ENCODE data around the gene SLC35F5. TPM values are rescaled to one million over a fixed set of nuclear protein-coding genes. Genes with fewer than 3 reads are reported as not detected.

The SLC35F5 gene
- 100 to 1,000 TPM; 152 to 320 (median 177) TPM for total RNA-seq

GRCh38 chr2:113756355-113757137 is at the start of gene SLC35F5:
SLC35F5 (minus strand) TSS chr2:113756642; CDS start chr2:113756409, 233 bp downstream.
- WGBS, 2 donors, result 0 to 1% methylated on average over 40 to 55 of the region's 76 CpGs
- Histone ChIP-seq H3K27ac (peak within 1 kb of the TSS; percentile 90 to 98 (median 91)), H3K4me1 (peaks cover 10 to 14% of the 10 kb centered on the region in 2 donors), H3K27me3 (no peaks in the 10 kb centered on the region), H3K36me3 (no peaks in the 10 kb centered on the region), H3K9me3 (no peaks in the 10 kb centered on the region), H3K4me3 (replicated peaks in 1 of 3) (peak within 1 kb of the TSS; percentile 64 to 97 (median 81))
- peak in 1 of 2 donors; percentile 92 for TF ChIP-seq POLR2A (IDR thresholded peaks at IDR 0.05)
- TF ChIP-seq CTCF (IDR thresholded peaks at IDR 0.05), result peak in 1 of 6 experiments; percentile 10
- intact Hi-C loops (cut with DNase I), result no loop called here
- DNase-seq, result peak; percentile 91 to 93

- WGBS, 2 donors, result 86 to 90% methylated on average over 4 of the region's 4 CpGs
- H3K27ac ChIP-seq, result no peak overlapping the region
- intact Hi-C loops (cut with DNase I), result no loop called here
Observed at GRCh38 chr2:113799375-113799774, 42.9 kb upstream of the SLC35F5 start.

GRCh38 chr2:113797237-113797636 is 40.8 kb upstream of the SLC35F5 start:
- no peaks in the 10 kb centered on the region for H3K9me3 ChIP-seq
- H3K4me1 ChIP-seq, result no peaks in the 10 kb centered on the region
- no peak overlapping the region for H3K4me3 ChIP-seq (replicated peaks in 1 of 3)
- WGBS, 2 donors, result 58 to 61% methylated on average over 2 of the region's 2 CpGs
- no peak for DNase-seq
- intact Hi-C loops (cut with DNase I), result no loop called here
- H3K27me3 ChIP-seq, result no peaks in the 10 kb centered on the region
- no peaks in the 10 kb centered on the region for H3K36me3 ChIP-seq
- TF ChIP-seq POLR2A (IDR thresholded peaks at IDR 0.05), result no peak
- TF ChIP-seq CTCF (IDR thresholded peaks at IDR 0.05), result no peak
- H3K27ac ChIP-seq, result no peak overlapping the region

More at GRCh38 chr2:113799375-113799774, 42.9 kb upstream of the SLC35F5 start:
- DNase-seq, result no peak
- no peaks in the 10 kb centered on the region for H3K36me3 ChIP-seq
- no peak overlapping the region for H3K4me3 ChIP-seq (replicated peaks in 1 of 3)
- no peaks in the 10 kb centered on the region for H3K27me3 ChIP-seq
- no peak for TF ChIP-seq POLR2A (IDR thresholded peaks at IDR 0.05)
- no peak for TF ChIP-seq CTCF (IDR thresholded peaks at IDR 0.05)
- H3K9me3 ChIP-seq, result no peaks in the 10 kb centered on the region
- H3K4me1 ChIP-seq, result no peaks in the 10 kb centered on the region

GRCh38 chr2:113796592-113797175 is 40.2 kb upstream of the SLC35F5 start:
- Histone ChIP-seq H3K9me3 (no peaks in the 10 kb centered on the region), H3K27ac (no peak overlapping the region), H3K4me1 (no peaks in the 10 kb centered on the region), H3K36me3 (no peaks in the 10 kb centered on the region), H3K4me3 (replicated peaks in 1 of 3) (no peak overlapping the region), H3K27me3 (no peaks in the 10 kb centered on the region)
- DNase-seq, result no peak
- TF ChIP-seq CTCF (IDR thresholded peaks at IDR 0.05) (no peak), POLR2A (IDR thresholded peaks at IDR 0.05) (no peak)
- WGBS, 2 donors, result 80 to 88% methylated on average over 6 of the region's 6 CpGs
- intact Hi-C loops (cut with DNase I), result no loop called here

GRCh38 chr2:113795405-113795920 is 39.0 kb upstream of the SLC35F5 start:
- DNase-seq, result no peak
- no peaks in the 10 kb centered on the region for H3K36me3 ChIP-seq
- H3K9me3 ChIP-seq, result no peaks in the 10 kb centered on the region
- WGBS, 2 donors, result 77 to 79% methylated on average over 3 of the region's 3 CpGs
- H3K4me3 ChIP-seq (replicated peaks in 1 of 3), result no peak overlapping the region
- intact Hi-C loops (cut with DNase I), result no loop called here
- H3K27me3 ChIP-seq, result no peaks in the 10 kb centered on the region
- TF ChIP-seq CTCF (IDR thresholded peaks at IDR 0.05) (no peak), POLR2A (IDR thresholded peaks at IDR 0.05) (no peak)
- H3K27ac ChIP-seq, result no peak overlapping the region
- no peaks in the 10 kb centered on the region for H3K4me1 ChIP-seq

Measured in thyroid gland (tissue), 4 donors.